ENCODE data around the gene ALDH2. TPM values are rescaled to one million over a fixed set of nuclear protein-coding genes. Genes with fewer than 3 reads are reported as not detected.

The ALDH2 gene
- total RNA-seq, 4 donors from 2014 or later: 13.1 to 102 (median 73.5) TPM

- Histone ChIP-seq H3K9me3 (no peaks in the 10 kb centered on the region), H3K27ac (no peak overlapping the region), H3K36me3 (no peaks in the 10 kb centered on the region), H3K4me3 (no peak overlapping the region), H3K27me3 (no peaks in the 10 kb centered on the region), H3K4me1 (peaks cover 10 to 11% of the 10 kb centered on the region in 2 donors)
- TF ChIP-seq POLR2A (IDR thresholded peaks at IDR 0.05) (no peak), CTCF (IDR thresholded peaks at IDR 0.05) (no peak)
- intact Hi-C loops (cut with DNase I; ENCODE audit: low total_unique reads): no loop called here
- no peak for DNase-seq
Measured at GRCh38 chr12:111780166-111780565, 13.4 kb downstream of the ALDH2 start.

- no peaks in the 10 kb centered on the region for H3K36me3 ChIP-seq
- H3K4me3 ChIP-seq: no peak overlapping the region
- H3K27ac ChIP-seq: no peak overlapping the region
- H3K27me3 ChIP-seq: no peaks in the 10 kb centered on the region
- peaks cover 9 to 10% of the 10 kb centered on the region in 2 donors for H3K4me1 ChIP-seq
- no peaks in the 10 kb centered on the region for H3K9me3 ChIP-seq
- DNase-seq: no peak
- TF ChIP-seq POLR2A (IDR thresholded peaks at IDR 0.05) (no peak), CTCF (IDR thresholded peaks at IDR 0.05) (no peak)
- intact Hi-C loops (cut with DNase I; ENCODE audit: low total_unique reads): no loop called here
Measured at GRCh38 chr12:111780615-111781014, 13.9 kb downstream of the ALDH2 start.

GRCh38 chr12:111781085-111781658 is 14.4 kb downstream of the ALDH2 start:
- no peak for TF ChIP-seq POLR2A (IDR thresholded peaks at IDR 0.05)
- TF ChIP-seq CTCF (IDR thresholded peaks at IDR 0.05): no peak
- no peaks in the 10 kb centered on the region for H3K27me3 ChIP-seq
- no peak overlapping the region for H3K4me3 ChIP-seq
- no peaks in the 10 kb centered on the region for H3K9me3 ChIP-seq
- H3K36me3 ChIP-seq: no peaks in the 10 kb centered on the region
- peaks cover 5 to 7% of the 10 kb centered on the region in 2 donors for H3K4me1 ChIP-seq
- DNase-seq: no peak
- intact Hi-C loops (cut with DNase I; ENCODE audit: low total_unique reads): no loop called here
- no peak overlapping the region for H3K27ac ChIP-seq

GRCh38 chr12:111783046-111783445 is 16.3 kb downstream of the ALDH2 start:
- Histone ChIP-seq H3K36me3 (no peaks in the 10 kb centered on the region), H3K9me3 (no peaks in the 10 kb centered on the region), H3K27ac (no peak overlapping the region), H3K4me1 (no peaks in the 10 kb centered on the region), H3K4me3 (no peak overlapping the region), H3K27me3 (no peaks in the 10 kb centered on the region)
- DNase-seq: no peak
- TF ChIP-seq POLR2A (IDR thresholded peaks at IDR 0.05) (no peak), CTCF (IDR thresholded peaks at IDR 0.05) (no peak)
- intact Hi-C loops (cut with DNase I; ENCODE audit: low total_unique reads): no loop called here

GRCh38 chr12:111784953-111785352 is 18.2 kb downstream of the ALDH2 start:
- TF ChIP-seq CTCF (IDR thresholded peaks at IDR 0.05) (no peak), POLR2A (IDR thresholded peaks at IDR 0.05) (no peak)
- intact Hi-C loops (cut with DNase I; ENCODE audit: low total_unique reads): no loop called here
- Histone ChIP-seq H3K4me3 (no peak overlapping the region), H3K9me3 (no peaks in the 10 kb centered on the region), H3K4me1 (no peaks in the 10 kb centered on the region), H3K27me3 (no peaks in the 10 kb centered on the region), H3K27ac (no peak overlapping the region), H3K36me3 (no peaks in the 10 kb centered on the region)
- DNase-seq: no peak

Data from uterus (tissue), 4 donors.